Upper lobe of left lung (tissue), 4 donors: ENCODE data around the gene SERP2.

ENCODE experiments used
- EP300 ChIP-seq, 4 donors: sonication (generic); formaldehyde crosslinking; IDR thresholded peaks; one replicate each; pipeline ENCODE4 v1.5.1; 2017; ENCODE audit warnings: antibody characterized with exemption in 4 of 4, control low read depth in 2 of 4
- POLR2A ChIP-seq, 4 donors: fragments of 450-650 bp; IDR thresholded peaks; one replicate each; pipeline ENCODE4 v1.5.1; 2016 to 2017; ENCODE audit warnings: antibody characterized with exemption in 4 of 4, mild to moderate bottlenecking in 2 of 4
- TF ChIP-seq, protein P1 (sequence below), 6 experiments: fragments of 450-650 bp in 4 of 6; fragments of 200-600 bp in 2 of 6; sonication (generic) in 2 of 6; IDR thresholded peaks; one replicate each; pipeline ENCODE4 v1.5.1; 2016 to 2019; ENCODE audit warnings: antibody characterized with exemption in 6 of 6

DNA sequence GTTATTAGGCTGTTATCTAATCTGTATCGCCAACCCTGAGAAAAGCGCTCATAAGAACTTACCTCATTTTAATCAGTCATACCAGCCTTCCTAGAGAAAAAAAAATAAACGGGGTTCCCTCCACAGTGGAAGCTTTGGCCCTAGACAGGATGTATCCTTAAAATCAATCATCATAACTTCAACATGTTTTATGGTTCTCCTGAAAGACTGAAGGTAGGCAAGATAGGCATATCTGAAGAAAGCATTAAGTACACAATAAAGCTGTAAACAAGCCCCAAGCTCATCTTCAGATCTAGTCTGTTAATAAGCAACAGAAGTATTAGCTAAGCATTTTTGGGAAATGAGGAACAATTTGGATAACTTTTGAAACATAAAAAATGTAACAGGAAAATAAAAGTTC lies 18.7 kb upstream of the SERP2 start:
- TF ChIP-seq, protein P1, sequence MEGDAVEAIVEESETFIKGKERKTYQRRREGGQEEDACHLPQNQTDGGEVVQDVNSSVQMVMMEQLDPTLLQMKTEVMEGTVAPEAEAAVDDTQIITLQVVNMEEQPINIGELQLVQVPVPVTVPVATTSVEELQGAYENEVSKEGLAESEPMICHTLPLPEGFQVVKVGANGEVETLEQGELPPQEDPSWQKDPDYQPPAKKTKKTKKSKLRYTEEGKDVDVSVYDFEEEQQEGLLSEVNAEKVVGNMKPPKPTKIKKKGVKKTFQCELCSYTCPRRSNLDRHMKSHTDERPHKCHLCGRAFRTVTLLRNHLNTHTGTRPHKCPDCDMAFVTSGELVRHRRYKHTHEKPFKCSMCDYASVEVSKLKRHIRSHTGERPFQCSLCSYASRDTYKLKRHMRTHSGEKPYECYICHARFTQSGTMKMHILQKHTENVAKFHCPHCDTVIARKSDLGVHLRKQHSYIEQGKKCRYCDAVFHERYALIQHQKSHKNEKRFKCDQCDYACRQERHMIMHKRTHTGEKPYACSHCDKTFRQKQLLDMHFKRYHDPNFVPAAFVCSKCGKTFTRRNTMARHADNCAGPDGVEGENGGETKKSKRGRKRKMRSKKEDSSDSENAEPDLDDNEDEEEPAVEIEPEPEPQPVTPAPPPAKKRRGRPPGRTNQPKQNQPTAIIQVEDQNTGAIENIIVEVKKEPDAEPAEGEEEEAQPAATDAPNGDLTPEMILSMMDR (IDR thresholded peaks at IDR 0.05): no peak
- TF ChIP-seq EP300 (IDR thresholded peaks at IDR 0.05) (no peak), POLR2A (IDR thresholded peaks at IDR 0.05) (no peak)
